ENCODE data around the gene SLC17A4. TPM values are rescaled to one million over a fixed set of nuclear protein-coding genes. Genes with fewer than 3 reads are reported as not detected.

The SLC17A4 gene
- total and polyA plus RNA-seq, 2 donors (not counting 3 experiments of a cell fraction or from before 2014, with no cell fraction given), result not detected

GRCh38 chr6:25710287-25710686, 44.3 kb upstream of the SLC17A4 start:
- DNase-seq (ENCODE audit: low read depth, low spot score) (no peak), FAIRE-seq (no peak)
- intact Hi-C loops (cut with micrococcal nuclease) (loop anchor here (10.0 kb wide), 1 partner anchor 435 kb away; the partner anchor contains the start of gene CARMIL1), dilution Hi-C loops (cut with MboI; ENCODE audit: extremely low pct_ligation_motif_present, low sequenced_read_pairs) (no loop called here)
- Histone ChIP-seq H3K4me1 (ENCODE audit: control insufficient read depth, extremely low read depth, insufficient read depth, low read length) (peaks cover 17% of the 10 kb centered on the region), H4K20me1 (replicated peaks; ENCODE audit: control insufficient read depth, extremely low read depth, insufficient read depth, low read length) (no peaks in the 10 kb centered on the region), H3K4me3 (replicated peaks in 1 of 3; ENCODE audit: insufficient read depth in 1 of 3, low read depth in 1 of 3, low read length in 3 of 3) (no peak overlapping the region), H3K27me3 (ENCODE audit: control insufficient read depth in 2 of 2, insufficient read depth in 2 of 2, low read length in 2 of 2) (no peaks in the 10 kb centered on the region), H3K9me1 (replicated peaks; ENCODE audit: control insufficient read depth, extremely low read depth, insufficient read depth, low read length) (no peaks in the 10 kb centered on the region), H3K9me3 (replicated peaks; ENCODE audit: control insufficient read depth, insufficient read depth, low read length) (no peaks in the 10 kb centered on the region), H3K4me2 (ENCODE audit: insufficient read depth, low read length) (no peak overlapping the region), H3K27ac (ENCODE audit: insufficient read depth, low read depth, low read length) (no peak overlapping the region), H3K36me3 (ENCODE audit: control insufficient read depth in 2 of 2, extremely low read depth in 1 of 2, insufficient read depth in 2 of 2, low read length in 2 of 2) (no peaks in the 10 kb centered on the region), H3K9ac (replicated peaks; ENCODE audit: extremely low read depth, insufficient read depth, low read length) (no peak overlapping the region), H2AFZ (ENCODE audit: low read depth, low read length) (no peak overlapping the region), H3K79me2 (ENCODE audit: control insufficient read depth, insufficient read depth, low read length) (no peaks in the 10 kb centered on the region)
- BruUV-seq (replicated peaks), result no TSS peak
- CTCF ChIA-PET, result interaction anchor here (4.3 kb wide), 1 partner anchor 9 kb away, joined by 39 read pairs; no protein-coding TSS in a partner anchor
- TF ChIP-seq JUN (IDR thresholded peaks at IDR 0.05; ENCODE audit: borderline replicate concordance, insufficient read depth, insufficient read length, low read depth) (no peak), FOS (IDR thresholded peaks at IDR 0.05; ENCODE audit: borderline replicate concordance, insufficient read depth, low read length) (no peak), MAX (IDR thresholded peaks at IDR 0.05; ENCODE audit: insufficient read depth, insufficient read length) (no peak), EZH2 (IDR thresholded peaks at IDR 0.05; ENCODE audit: borderline replicate concordance, low read depth, low read length, severe bottlenecking) (no peak), POLR2A (IDR thresholded peaks at IDR 0.05; ENCODE audit: low read depth, low read length) (no peak), CTCF (IDR thresholded peaks at IDR 0.05; ENCODE audit: extremely low read depth in 1 of 2, insufficient read depth in 1 of 2, low read depth in 1 of 2, low read length in 2 of 2) (no peak)
- POLR2A ChIA-PET, result no interaction called here
